Erythroblast (primary cell): Measurements from ENCODE around the gene MCM3AP.
"Not testable (repeated sequence)": the region's sequence is repeated elsewhere in the genome, so short reads cannot be mapped to it uniquely, and the experiment has no call there.

Experiments used
- DNase-seq, 2 experiments: peaks; one replicate each; lab custom pipeline; 2025; lab: John Stamatoyannopoulos, UW
- GATA1 ChIP-seq: IDR thresholded peaks from 2 replicates; pipeline ENCODE4 v1.6.1; 2011; ENCODE audit warnings: low read depth, mild to moderate bottlenecking, control low read depth, low read length, moderate library complexity
- POLR2A ChIP-seq: IDR thresholded peaks from 2 replicates; pipeline ENCODE4 v1.6.1; 2011; ENCODE audit warnings: mild to moderate bottlenecking, low read length

MCM3AP gene

DNA sequence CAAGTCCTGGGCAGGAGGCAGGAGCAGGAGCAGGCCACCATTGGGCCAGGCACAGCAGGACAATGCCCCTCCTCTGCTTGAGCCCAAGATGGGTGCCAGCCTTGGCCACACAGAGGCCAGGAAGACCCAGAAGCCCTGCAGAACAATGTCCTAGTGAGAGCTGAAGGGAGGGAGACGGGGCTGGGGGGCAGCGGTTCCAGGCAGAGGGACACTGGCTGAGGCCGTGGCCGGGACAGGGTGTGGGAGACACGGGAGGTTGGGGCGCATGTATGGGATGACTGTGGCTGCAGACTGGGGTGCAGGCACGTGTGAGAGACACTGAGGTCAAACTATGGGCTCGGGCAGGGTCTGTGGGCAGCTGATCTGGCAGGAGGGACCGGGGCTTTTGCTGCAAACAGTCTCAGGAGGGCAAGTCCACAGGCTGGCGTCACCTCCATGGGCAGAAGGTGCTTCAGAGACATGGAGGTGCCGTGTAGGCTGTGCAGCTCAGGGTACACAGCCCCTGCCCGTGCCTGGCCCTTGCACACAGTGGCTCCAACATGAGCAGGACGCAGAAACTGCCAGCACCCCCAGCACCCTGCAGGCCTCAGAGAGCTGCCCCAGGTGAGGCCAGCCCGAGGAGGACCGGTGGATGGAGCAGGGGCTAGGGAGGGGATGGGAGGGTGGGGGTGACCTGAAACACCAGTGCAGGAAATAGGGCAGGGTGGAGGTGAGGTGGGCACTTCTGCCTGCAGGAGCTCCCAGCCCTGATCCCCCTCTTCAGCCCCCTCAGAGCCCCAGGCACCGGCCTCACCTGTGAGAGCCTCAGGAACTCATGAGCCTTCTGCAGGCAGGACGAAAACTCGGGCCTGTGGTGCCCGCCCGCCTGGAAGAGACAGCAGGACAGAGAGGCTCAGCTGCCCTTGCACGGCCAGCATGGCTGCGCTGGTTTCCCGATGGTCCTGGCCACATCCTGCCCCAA lies 76.4 kb downstream of the MCM3AP start:
- TF ChIP-seq GATA1, result no peak
- no peak for TF ChIP-seq POLR2A
- DNase-seq, result no peak

DNA sequence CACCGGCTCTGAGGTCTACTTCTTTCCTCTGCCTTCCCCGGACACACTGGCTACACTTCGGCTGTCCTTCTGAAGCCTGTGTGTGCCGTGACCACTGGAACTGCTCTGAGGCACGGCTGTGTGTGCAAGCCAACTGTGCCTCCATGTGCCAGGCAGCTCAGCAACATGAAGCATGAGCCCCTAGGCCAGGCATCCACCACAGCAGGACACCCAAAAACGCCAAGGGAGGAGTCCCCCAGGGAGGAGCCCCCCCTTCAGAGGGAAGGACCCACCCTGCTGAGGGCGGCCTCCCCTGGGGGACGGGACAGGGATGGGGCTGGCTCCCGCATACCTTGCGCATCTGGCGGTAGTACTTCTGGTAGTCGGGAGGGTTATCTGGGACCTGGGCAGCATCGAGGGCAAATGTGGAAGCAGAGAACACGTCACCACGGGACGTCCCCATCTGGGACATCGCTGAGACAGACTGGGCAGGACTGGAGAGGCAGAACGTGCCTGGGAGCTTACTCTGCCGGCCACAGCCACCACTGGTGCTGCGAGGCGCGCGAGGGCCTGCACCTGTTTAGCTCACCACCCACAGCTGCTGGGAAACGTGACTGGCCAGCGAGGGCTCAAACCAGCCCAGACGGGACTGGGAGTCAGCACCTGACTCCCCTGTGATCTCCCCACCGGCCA lies 77.4 kb downstream of the MCM3AP start:
- no peak for TF ChIP-seq POLR2A
- TF ChIP-seq GATA1, result no peak
- DNase-seq, result no peak

DNA sequence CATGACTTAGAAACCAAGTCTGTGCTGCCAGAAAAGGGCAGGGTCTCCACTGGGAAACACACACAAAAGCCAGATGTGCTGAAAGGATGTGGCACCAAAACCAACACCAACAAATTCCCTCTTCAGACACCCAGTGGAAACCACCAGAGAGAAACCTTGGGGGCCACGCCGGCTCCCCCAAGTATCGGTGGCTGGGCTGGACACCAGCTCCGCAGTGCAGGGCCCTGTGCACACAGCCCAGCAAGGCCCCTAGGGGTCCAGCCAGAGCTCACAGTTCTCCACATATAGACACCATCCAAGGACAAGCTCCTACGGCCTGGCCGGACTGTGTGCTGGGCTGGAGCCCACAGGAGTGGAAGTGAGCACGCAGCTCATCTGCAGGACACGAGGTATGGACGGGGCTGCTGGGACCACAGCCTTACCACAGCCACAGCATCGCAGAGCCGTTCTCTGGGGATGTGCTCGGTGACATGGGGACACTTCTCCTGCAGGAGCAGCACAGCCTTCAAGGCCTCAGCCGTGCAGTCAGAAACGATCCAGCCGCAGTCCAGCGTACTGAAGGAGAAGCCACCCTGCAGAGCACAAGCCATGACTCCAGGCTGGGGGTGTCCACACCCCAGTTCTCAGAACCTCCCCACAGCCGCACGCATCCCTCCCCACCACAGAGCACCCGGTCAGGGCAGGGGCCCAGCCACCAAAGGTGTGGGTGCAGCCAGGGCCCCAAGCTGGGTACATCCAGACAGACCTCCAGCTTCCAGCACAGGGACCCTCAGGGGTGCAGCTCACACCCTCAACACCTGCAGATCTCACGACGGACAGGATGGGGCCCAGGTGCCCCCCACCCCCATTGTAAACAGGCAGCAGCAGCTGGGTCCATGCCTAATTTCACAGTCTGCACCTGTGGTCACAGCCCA lies 78.1 kb downstream of the MCM3AP start:
- TF ChIP-seq GATA1, result no peak
- TF ChIP-seq POLR2A, result no peak
- no peak for DNase-seq

- no peak for DNase-seq
- TF ChIP-seq POLR2A (no peak), GATA1 (no peak)
These were observed 79.0 kb downstream of the MCM3AP start for GRCh38 chr21:46206163-46207005.

DNA sequence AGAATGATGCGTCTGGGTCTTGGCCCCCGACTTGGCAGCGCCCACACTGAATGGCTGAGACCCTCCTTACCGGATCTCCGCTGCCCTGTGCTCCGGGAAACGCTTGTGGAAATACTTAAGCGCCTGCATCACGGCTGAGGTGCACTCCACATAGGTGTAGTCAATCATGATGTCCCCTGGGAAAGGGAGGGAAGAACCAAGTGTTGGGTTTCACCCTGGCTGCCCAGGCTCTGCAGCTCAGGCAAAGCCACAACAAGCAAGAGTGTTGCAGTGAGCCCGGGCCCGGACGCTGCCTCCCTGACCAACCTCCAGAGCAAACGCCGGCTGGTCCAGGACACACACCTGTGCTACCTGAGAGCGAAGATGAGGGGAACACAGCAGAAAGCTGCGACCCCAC lies 79.6 kb downstream of the MCM3AP start:
- DNase-seq, result no peak
- TF ChIP-seq POLR2A (no peak), GATA1 (no peak)

DNA sequence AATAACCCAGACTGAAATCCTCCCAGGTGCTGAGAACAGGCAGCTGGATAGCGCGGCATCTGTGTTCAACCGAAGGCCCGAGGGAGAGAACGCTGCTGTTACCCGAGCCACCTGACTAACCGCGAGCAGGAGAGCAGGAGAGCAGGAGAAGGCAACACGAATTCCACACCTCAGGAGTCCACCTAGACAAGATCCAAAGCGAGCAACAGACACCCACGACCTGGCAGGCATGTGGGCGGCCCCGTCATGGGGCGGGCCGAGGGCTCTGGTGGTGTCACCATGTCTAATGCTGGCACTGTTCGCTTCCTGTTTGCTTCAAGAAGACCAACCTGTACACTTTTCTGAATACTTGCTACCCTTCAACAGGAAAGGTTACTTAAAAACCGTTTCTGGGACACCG lies 80.2 kb downstream of the MCM3AP start:
- TF ChIP-seq GATA1 (no peak), POLR2A (no peak)
- no peak for DNase-seq

DNA sequence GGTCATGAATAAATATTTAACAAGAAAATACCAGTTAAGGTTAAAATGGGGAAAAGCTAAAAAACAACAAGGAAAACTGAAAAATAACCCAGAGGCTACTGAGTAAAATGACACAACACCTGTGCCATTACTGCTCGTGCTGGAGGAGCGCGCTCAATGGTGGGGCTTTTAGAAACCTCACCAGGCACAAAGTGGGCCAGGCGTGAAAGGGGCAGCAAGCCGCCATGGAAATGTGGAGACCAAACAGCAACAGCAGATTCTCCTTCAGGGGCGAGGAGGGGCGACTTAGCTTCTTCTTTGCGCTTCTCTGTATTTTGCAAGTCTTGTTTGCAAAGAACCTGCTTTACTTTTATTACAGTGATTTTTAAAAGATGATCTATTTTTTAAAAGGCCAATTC lies 82.2 kb downstream of the MCM3AP start:
- TF ChIP-seq GATA1 (no peak), POLR2A (no peak)
- DNase-seq, result no peak

DNA sequence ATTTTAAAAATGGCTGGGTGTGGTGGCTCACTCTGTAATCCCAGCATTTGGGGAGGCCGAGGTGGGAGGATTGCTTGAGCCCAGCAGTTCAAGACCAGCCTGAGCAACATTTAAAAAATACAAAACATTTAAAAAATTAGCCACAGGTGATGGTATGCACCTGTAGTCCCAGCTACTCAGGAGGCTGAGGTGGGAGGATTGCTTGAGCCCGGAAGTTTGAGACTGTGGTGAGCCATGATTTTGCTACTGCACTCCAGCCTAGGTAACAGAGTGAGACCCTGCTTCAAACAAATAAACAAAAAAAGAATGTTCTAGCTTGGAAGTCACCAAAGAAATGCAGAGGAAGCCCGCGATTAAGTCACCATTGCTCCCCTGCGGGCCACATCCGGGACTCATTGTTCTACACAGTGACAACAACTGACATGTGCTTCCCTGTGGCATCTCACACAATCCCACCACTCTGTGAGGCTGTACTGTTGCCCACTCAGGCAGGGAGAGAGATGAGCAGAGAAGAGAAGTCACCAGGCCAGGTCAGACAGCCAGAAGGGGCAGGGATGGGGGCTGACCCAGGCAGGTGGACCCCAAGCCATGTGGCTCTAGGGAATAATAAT lies 82.7 kb downstream of the MCM3AP start:
- TF ChIP-seq GATA1 (no peak), POLR2A (no peak)
- no peak for DNase-seq

- not testable (repeated sequence) for DNase-seq
These were observed 84.3 kb downstream of the MCM3AP start for GRCh38 chr21:46200877-46201803.

DNA sequence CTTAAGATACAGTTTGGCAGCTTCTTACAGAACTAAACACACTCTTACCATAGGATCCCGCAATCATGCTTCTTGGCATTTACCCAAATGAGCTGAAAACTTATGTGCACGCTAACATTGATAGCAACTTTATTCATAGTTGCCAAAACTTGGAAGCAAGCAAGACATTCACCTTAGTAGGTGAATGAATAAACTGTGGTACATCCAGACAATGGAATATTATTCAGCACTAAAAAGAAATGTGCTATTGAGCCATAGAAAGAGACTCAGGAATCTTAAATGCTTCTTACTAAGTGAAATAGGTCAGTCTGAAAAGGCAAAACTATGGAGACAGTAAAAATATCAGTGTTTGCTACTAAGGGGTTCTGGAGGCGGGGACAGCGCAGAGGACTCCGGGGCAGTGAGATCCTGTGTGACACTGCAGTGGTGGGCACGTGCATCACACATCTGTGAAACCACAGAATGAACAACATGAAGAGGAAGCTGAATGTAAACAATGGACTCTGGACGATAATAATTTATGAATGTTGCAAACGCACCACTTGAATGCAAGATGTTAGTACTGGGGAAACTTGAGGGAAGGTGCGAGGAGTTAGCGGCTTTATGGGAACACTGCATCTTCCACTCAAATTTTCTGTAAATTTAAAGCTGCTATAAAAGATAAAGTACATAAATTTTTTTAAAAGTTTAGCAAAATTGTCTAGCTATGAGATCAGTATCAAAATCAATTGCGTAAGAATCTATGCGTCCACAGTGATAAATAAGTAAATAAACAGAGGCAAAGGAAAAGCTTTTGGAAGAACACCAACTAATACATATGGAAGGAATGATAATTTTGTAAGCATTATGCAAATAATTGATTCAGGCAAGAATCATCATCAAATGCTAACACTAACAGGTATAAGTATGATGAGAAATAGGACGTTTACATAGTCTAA lies 85.7 kb downstream of the MCM3AP start:
- no peak for DNase-seq
- TF ChIP-seq POLR2A (no peak), GATA1 (no peak)
